ENCODE data around the gene SNX5. TPM values are rescaled to one million over a fixed set of nuclear protein-coding genes. Genes with fewer than 3 reads are reported as not detected.

Gene SNX5
- total RNA-seq, 4 donors from 2014 or later = 58.3 to 67.3 (median 63.9) TPM

DNA sequence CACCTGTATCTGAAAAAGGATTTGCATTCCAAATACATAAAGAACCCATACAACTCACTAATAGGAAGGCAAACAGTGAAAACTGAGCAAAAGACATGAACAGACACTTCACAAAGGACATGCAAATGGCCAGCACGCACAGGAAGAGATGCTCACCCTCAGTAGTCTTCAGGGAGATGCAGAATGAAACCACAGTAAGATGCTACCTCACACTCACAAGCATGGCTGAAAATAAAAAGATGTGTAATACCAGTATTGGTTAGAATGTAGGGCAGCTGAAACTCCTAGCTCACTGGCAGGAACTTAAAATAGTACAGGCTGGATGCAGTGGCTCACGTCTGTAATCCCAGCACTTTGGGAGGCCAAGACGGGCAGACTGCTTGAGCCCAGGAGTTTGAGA, 64.6 kb downstream of the SNX5 start:
- Histone ChIP-seq H3K36me3 (no peaks in the 10 kb centered on the region), H3K27me3 (no peaks in the 10 kb centered on the region), H3K4me3 (no peak overlapping the region), H3K27ac (replicated peaks in 1 of 4) (no peak overlapping the region), H3K4me1 (no peaks in the 10 kb centered on the region), H3K9me3 (no peaks in the 10 kb centered on the region)
- TF ChIP-seq EP300 (IDR thresholded peaks at IDR 0.05) (no peak), POLR2AphosphoS5 (IDR thresholded peaks at IDR 0.05) (no peak), POLR2A (IDR thresholded peaks at IDR 0.05; ENCODE audit: low read depth) (no peak)
- TF ChIP-seq, protein P1, sequence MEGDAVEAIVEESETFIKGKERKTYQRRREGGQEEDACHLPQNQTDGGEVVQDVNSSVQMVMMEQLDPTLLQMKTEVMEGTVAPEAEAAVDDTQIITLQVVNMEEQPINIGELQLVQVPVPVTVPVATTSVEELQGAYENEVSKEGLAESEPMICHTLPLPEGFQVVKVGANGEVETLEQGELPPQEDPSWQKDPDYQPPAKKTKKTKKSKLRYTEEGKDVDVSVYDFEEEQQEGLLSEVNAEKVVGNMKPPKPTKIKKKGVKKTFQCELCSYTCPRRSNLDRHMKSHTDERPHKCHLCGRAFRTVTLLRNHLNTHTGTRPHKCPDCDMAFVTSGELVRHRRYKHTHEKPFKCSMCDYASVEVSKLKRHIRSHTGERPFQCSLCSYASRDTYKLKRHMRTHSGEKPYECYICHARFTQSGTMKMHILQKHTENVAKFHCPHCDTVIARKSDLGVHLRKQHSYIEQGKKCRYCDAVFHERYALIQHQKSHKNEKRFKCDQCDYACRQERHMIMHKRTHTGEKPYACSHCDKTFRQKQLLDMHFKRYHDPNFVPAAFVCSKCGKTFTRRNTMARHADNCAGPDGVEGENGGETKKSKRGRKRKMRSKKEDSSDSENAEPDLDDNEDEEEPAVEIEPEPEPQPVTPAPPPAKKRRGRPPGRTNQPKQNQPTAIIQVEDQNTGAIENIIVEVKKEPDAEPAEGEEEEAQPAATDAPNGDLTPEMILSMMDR (IDR thresholded peaks at IDR 0.05) = no peak
- intact Hi-C loops (cut with DNase I) = loop anchor here (5.0 kb wide), 1 partner anchor 397 kb away; no protein-coding TSS in a partner anchor
- WGBS = 63% methylated on average over 3 of the region's 3 CpGs
- no peak for DNase-seq (ENCODE audit: extremely low spot score)

DNA sequence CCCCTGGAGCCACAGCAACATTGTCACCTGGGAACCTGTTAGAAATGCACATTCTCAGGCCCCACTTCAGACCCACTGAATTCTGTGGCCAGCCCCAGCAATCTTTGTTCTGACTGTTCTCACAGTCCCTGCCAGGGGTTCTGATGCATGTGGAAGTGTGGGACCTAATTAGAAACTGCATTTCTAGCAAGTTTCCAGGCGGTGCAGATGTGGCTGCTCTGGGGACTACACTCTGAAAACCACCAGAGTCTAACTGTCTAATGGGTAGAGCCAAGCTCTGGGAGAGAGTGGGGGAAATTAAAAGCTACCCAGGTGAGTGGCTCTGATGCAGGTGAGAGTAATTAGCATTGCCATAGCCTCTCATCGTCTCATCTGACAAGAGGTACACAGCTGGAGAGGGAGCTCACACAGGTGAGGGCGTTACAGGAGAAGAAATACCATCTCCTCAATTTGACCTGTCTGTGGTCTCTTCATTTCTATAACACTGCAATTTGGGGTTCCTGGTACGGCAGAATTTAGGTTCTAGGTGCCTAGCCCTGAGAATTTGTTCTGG, 66.0 kb downstream of the SNX5 start:
- intact Hi-C loops (cut with DNase I) = loop anchor here (5.0 kb wide), 1 partner anchor 395 kb away; no protein-coding TSS in a partner anchor
- 82% methylated on average over 3 of the region's 4 CpGs for WGBS
- DNase-seq (ENCODE audit: extremely low spot score) = no peak
- Histone ChIP-seq H3K4me1 (peaks cover 0 to 6% (median 2%) of the 10 kb centered on the region in 4 donors), H3K4me3 (no peak overlapping the region), H3K36me3 (no peaks in the 10 kb centered on the region), H3K27me3 (no peaks in the 10 kb centered on the region), H3K27ac (replicated peaks in 1 of 4) (no peak overlapping the region), H3K9me3 (no peaks in the 10 kb centered on the region)
- TF ChIP-seq POLR2A (IDR thresholded peaks at IDR 0.05; ENCODE audit: low read depth) = no peak
- TF ChIP-seq POLR2AphosphoS5 (IDR thresholded peaks at IDR 0.05) = no peak
- TF ChIP-seq, protein P1 (IDR thresholded peaks at IDR 0.05) = no peak
- no peak for TF ChIP-seq EP300 (IDR thresholded peaks at IDR 0.05)

DNA sequence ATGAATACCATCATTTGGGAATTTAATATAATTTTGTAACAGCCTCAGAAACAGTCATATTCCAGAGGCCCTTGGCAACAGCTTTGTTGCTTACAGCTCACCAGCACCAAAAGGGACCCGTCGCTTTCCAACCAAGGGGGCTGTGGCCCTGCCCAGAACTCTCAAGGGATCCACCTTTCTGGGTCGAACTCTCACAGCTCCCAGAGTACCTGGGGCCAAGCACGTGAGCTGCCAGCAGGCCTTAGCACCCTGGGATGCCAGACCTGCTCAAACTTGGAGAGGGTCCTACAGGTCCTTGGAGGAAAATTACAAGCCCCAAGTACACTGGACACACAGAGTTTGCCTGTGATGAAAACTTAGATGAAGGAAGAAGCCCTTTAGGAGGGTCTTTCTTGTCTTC, 66.6 kb downstream of the SNX5 start:
- TF ChIP-seq EP300 (IDR thresholded peaks at IDR 0.05) = no peak
- TF ChIP-seq POLR2A (IDR thresholded peaks at IDR 0.05; ENCODE audit: low read depth) = no peak
- TF ChIP-seq POLR2AphosphoS5 (IDR thresholded peaks at IDR 0.05) = no peak
- TF ChIP-seq, protein P1 (IDR thresholded peaks at IDR 0.05) = no peak
- no peaks in the 10 kb centered on the region for H3K27me3 ChIP-seq
- no peak for DNase-seq (ENCODE audit: extremely low spot score)
- H3K27ac ChIP-seq (replicated peaks in 1 of 4) = no peak overlapping the region
- peaks cover 2 to 12% (median 5%) of the 10 kb centered on the region in 4 donors for H3K4me1 ChIP-seq
- intact Hi-C loops (cut with DNase I) = loop anchor here (2.0 to 5.0 kb wide), 2 partner anchors 221 to 395 kb away; no protein-coding TSS in a partner anchor
- H3K36me3 ChIP-seq = no peaks in the 10 kb centered on the region
- H3K9me3 ChIP-seq = no peaks in the 10 kb centered on the region
- whole genome bisulfite sequencing = 85% methylated on average over 4 of the region's 4 CpGs
- H3K4me3 ChIP-seq = no peak overlapping the region

DNA sequence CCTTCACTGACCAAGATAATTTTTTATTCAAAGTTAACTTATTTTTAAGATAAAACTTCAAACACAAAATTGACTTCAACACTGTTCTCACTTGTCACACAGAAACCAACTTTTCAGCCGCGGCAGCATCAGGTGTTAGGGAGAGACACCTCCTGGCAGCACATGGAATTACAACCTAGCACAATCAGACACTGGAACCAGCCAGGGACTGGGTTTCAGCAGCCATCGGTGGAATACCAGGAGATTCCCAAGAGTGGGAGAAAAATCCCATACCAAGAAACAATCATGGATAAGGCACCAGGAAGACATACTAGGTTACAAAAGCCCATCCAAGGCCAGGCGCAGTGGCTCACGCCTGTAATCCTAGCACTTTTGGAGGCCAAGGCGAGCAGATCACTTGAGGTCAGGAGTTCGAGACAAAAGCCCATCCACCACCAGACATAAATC, 70.0 kb downstream of the SNX5 start:
- Histone ChIP-seq H3K9me3 (no peaks in the 10 kb centered on the region), H3K27me3 (no peaks in the 10 kb centered on the region), H3K27ac (replicated peaks in 1 of 4) (no peak overlapping the region), H3K4me3 (no peak overlapping the region), H3K4me1 (peaks cover 23 to 34% (median 30%) of the 10 kb centered on the region in 4 donors), H3K36me3 (no peaks in the 10 kb centered on the region)
- TF ChIP-seq EP300 (IDR thresholded peaks at IDR 0.05) (no peak), POLR2AphosphoS5 (IDR thresholded peaks at IDR 0.05) (peak in 1 of 2 donors; percentile 67)
- TF ChIP-seq, protein P1 (IDR thresholded peaks at IDR 0.05) = peak in 2 of 3 experiments; percentile 93 to 97
- intact Hi-C loops (cut with DNase I) = loop anchor here (10.0 kb wide), 1 partner anchor 96 kb away; no protein-coding TSS in a partner anchor
- no peak for DNase-seq (ENCODE audit: extremely low spot score)
- WGBS = 51% methylated on average over 7 of the region's 7 CpGs
